ENCODE results near the gene TFE3.

DNA sequence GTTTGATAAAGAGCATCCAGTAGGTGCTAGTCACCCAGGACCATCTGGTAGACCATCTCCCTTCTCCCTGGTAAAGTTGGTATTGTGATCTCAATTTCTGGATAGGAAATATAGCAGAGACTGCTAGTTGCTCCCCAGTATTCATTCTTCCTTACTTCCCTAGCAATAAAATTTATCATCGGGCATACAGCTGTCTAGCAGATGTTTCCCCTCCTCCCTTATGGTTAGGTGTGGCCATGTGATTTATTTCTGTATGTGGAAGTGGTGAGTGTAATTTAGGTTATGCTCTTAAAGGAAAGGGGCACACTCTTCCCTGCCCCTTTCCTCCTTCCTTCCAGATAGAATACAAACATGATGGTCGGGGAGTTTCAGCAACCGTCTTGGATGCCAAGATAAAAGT, 59.3 kb downstream of the TFE3 start:
- TF ChIP-seq, protein P1, sequence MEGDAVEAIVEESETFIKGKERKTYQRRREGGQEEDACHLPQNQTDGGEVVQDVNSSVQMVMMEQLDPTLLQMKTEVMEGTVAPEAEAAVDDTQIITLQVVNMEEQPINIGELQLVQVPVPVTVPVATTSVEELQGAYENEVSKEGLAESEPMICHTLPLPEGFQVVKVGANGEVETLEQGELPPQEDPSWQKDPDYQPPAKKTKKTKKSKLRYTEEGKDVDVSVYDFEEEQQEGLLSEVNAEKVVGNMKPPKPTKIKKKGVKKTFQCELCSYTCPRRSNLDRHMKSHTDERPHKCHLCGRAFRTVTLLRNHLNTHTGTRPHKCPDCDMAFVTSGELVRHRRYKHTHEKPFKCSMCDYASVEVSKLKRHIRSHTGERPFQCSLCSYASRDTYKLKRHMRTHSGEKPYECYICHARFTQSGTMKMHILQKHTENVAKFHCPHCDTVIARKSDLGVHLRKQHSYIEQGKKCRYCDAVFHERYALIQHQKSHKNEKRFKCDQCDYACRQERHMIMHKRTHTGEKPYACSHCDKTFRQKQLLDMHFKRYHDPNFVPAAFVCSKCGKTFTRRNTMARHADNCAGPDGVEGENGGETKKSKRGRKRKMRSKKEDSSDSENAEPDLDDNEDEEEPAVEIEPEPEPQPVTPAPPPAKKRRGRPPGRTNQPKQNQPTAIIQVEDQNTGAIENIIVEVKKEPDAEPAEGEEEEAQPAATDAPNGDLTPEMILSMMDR (IDR thresholded peaks at IDR 0.05): no peak
- no peak for TF ChIP-seq POLR2A (IDR thresholded peaks at IDR 0.05)

Data from uterus (tissue), 2 donors.